Measurements from ENCODE around the gene PRICKLE3.

- TF ChIP-seq, protein P1, sequence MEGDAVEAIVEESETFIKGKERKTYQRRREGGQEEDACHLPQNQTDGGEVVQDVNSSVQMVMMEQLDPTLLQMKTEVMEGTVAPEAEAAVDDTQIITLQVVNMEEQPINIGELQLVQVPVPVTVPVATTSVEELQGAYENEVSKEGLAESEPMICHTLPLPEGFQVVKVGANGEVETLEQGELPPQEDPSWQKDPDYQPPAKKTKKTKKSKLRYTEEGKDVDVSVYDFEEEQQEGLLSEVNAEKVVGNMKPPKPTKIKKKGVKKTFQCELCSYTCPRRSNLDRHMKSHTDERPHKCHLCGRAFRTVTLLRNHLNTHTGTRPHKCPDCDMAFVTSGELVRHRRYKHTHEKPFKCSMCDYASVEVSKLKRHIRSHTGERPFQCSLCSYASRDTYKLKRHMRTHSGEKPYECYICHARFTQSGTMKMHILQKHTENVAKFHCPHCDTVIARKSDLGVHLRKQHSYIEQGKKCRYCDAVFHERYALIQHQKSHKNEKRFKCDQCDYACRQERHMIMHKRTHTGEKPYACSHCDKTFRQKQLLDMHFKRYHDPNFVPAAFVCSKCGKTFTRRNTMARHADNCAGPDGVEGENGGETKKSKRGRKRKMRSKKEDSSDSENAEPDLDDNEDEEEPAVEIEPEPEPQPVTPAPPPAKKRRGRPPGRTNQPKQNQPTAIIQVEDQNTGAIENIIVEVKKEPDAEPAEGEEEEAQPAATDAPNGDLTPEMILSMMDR (IDR thresholded peaks at IDR 0.05), result no peak
- TF ChIP-seq RAD21 (conservative IDR thresholded peaks at IDR 0.05 in 1 of 2, IDR thresholded peaks at IDR 0.05 in 1 of 2), result no peak
- no peak for TF ChIP-seq SMC3 (IDR thresholded peaks at IDR 0.05)
- no peak for TF ChIP-seq JUNB (IDR thresholded peaks at IDR 0.05)
Observed at GRCh38 chrX:49147282-49147681, 38.9 kb downstream of the PRICKLE3 start.

All from A549 (cell line).